Measurements from ENCODE around the gene TMEM59. TPM values are rescaled to one million over a fixed set of nuclear protein-coding genes. Genes with fewer than 3 reads are reported as not detected.

TMEM59 gene
- total and polyA plus RNA-seq, 8 donors: 95.7 to 322 (median 176) TPM

- WGBS, 5 donors: 65 to 78% (median 75%) methylated on average over 5 of the region's 5 CpGs
- peaks cover 0 to 15% (median 0%) of the 10 kb centered on the region in 3 donors for H3K27me3 ChIP-seq
- no peak overlapping the region for H3K4me3 ChIP-seq
- H3K4me1 ChIP-seq: peaks cover 0 to 12% (median 7%) of the 10 kb centered on the region in 4 donors
- H3K36me3 ChIP-seq: no peaks in the 10 kb centered on the region
- H3K9me3 ChIP-seq: no peaks in the 10 kb centered on the region
- intact Hi-C loops (cut with DNase I; ENCODE audit: low total_unique reads): no loop called here
- no peak overlapping the region for H3K27ac ChIP-seq
- no peak for TF ChIP-seq EP300 (IDR thresholded peaks at IDR 0.05)
- TF ChIP-seq POLR2AphosphoS5 (IDR thresholded peaks at IDR 0.05): no peak
- TF ChIP-seq CTCF (IDR thresholded peaks at IDR 0.05): no peak
- no peak for TF ChIP-seq POLR2A (IDR thresholded peaks at IDR 0.05)
- no peak for DNase-seq
Measured at GRCh38 chr1:54018635-54019034, 34.4 kb downstream of the TMEM59 start.

- Histone ChIP-seq H3K27me3 (peaks cover 0 to 22% (median 0%) of the 10 kb centered on the region in 3 donors), H3K4me1 (peaks cover 0 to 12% (median 7%) of the 10 kb centered on the region in 4 donors), H3K36me3 (no peaks in the 10 kb centered on the region), H3K9me3 (no peaks in the 10 kb centered on the region), H3K4me3 (no peak within 1 kb of the TSS), H3K27ac (peak within 1 kb of the TSS in 2 of 5 donors; percentile 58 to 72)
- TF ChIP-seq POLR2A (IDR thresholded peaks at IDR 0.05) (no peak), CTCF (IDR thresholded peaks at IDR 0.05) (no peak), POLR2AphosphoS5 (IDR thresholded peaks at IDR 0.05) (no peak), EP300 (IDR thresholded peaks at IDR 0.05) (no peak)
- WGBS, 5 donors: 23 to 50% (median 32%) methylated on average over 4 to 6 of the region's 6 CpGs
- peak; percentile 51 to 67 for DNase-seq
- intact Hi-C loops (cut with DNase I; ENCODE audit: low total_unique reads): no loop called here
Measured at GRCh38 chr1:54017979-54018378, 35.0 kb downstream of the TMEM59 start, which contains the start of gene LDLRAD1. Gene LDLRAD1, minus strand, starts transcription at chr1:54018186. Its CDS starts 74 bp downstream, at chr1:54018112.

GRCh38 chr1:54016343-54017282 is 36.4 kb downstream of the TMEM59 start:
- no peaks in the 10 kb centered on the region for H3K36me3 ChIP-seq
- peak overlapping the region; percentile 24 to 72 (median 58) for H3K27ac ChIP-seq
- H3K27me3 ChIP-seq: peaks cover 0 to 31% (median 0%) of the 10 kb centered on the region in 3 donors
- H3K4me3 ChIP-seq: no peak overlapping the region
- intact Hi-C loops (cut with DNase I; ENCODE audit: low total_unique reads): no loop called here
- 33 to 56% (median 49%) methylated on average over 8 of the region's 8 CpGs for WGBS, 5 donors
- TF ChIP-seq CTCF (IDR thresholded peaks at IDR 0.05) (no peak), POLR2AphosphoS5 (IDR thresholded peaks at IDR 0.05) (peak in 1 of 3 donors; percentile 12), POLR2A (IDR thresholded peaks at IDR 0.05) (no peak), EP300 (IDR thresholded peaks at IDR 0.05) (no peak)
- no peaks in the 10 kb centered on the region for H3K9me3 ChIP-seq
- peaks cover 0 to 12% (median 7%) of the 10 kb centered on the region in 4 donors for H3K4me1 ChIP-seq
- DNase-seq: peak; percentile 71 to 79

GRCh38 chr1:54014009-54014629 is 38.9 kb downstream of the TMEM59 start:
- intact Hi-C loops (cut with DNase I; ENCODE audit: low total_unique reads): no loop called here
- Histone ChIP-seq H3K4me3 (no peak overlapping the region), H3K36me3 (no peaks in the 10 kb centered on the region), H3K4me1 (peaks cover 0 to 12% (median 7%) of the 10 kb centered on the region in 4 donors), H3K9me3 (no peaks in the 10 kb centered on the region), H3K27ac (no peak overlapping the region), H3K27me3 (peaks cover 0 to 46% (median 0%) of the 10 kb centered on the region in 3 donors)
- TF ChIP-seq EP300 (IDR thresholded peaks at IDR 0.05): no peak
- TF ChIP-seq POLR2A (IDR thresholded peaks at IDR 0.05): no peak
- TF ChIP-seq CTCF (IDR thresholded peaks at IDR 0.05): no peak
- no peak for TF ChIP-seq POLR2AphosphoS5 (IDR thresholded peaks at IDR 0.05)
- 56 to 66% (median 59%) methylated on average over 8 to 17 of the region's 17 CpGs for WGBS, 5 donors
- DNase-seq: no peak

Data from stomach (tissue), 9 donors.